HCT116 (cell line): ENCODE measurements around the gene DPY19L2. TPM values are rescaled to one million over a fixed set of nuclear protein-coding genes. Genes with fewer than 3 reads are reported as not detected.
"Not testable (repeated sequence)": the region's sequence is repeated elsewhere in the genome, so short reads cannot be mapped to it uniquely, and the experiment has no call there.

Experiments
- ATAC-seq: fragments of 200-7000 bp; cut with Tn5 transposase; 2 replicates; pipeline ENCODE4 v1.9.1; 2020; ENCODE audit warnings: mild to moderate bottlenecking, moderate library complexity
- BruUV-seq: library from RNA; stranded (reverse); fragments of 400-500 nt; replicated peaks from 2 replicates; lab custom pipeline; 2021; lab: Mats Ljungman, UMichigan
- CTCF ChIA-PET: fragments of 300-600 bp; sonication (Branson Sonifier 250); formaldehyde crosslinking; loops from one replicate; lab custom pipeline; 2021; ENCODE audit warnings: antibody characterized with exemption; lab: Charles Lee
- POLR2A ChIA-PET: fragments of 300-600, 350-600 bp; sonication (Branson Sonifier 250); formaldehyde crosslinking; loops from one replicate; lab custom pipeline; 2021; ENCODE audit warnings: antibody characterized with exemption; lab: Charles Lee
- RAD21 ChIA-PET, 2 experiments: fragments of 300-600 bp; sonication (Branson Sonifier 250); formaldehyde crosslinking; loops; one replicate each; lab custom pipeline; 2023; ENCODE audit warnings: low total read pairs in 2 of 2; ENCODE audit not compliant: uncharacterized antibody in 2 of 2, unreplicated experiment in 2 of 2, low non-redundant PET in 1 of 2; lab: Charles Lee
- DNase-seq: peaks from one replicate; pipeline ENCODE4 v3.0.0-alpha.2; 2010; ENCODE audit warnings: low read depth, low spot score
- H2AFZ ChIP-seq: fragments of 200-600 bp; shearing (Covaris generic), sonication (generic); 2 replicates; pipeline ENCODE4 v1.6.1; 2017; ENCODE audit warnings: low read depth, mixed run types, mixed read lengths, antibody characterized with exemption, low read length; ENCODE audit not compliant: poor library complexity, severe bottlenecking
- H3K27ac ChIP-seq: 2 replicates; pipeline ENCODE4 v1.5.1; 2012; ENCODE audit warnings: low read depth, low read length
- H3K27me3 ChIP-seq: fragments of 200-600 bp; sonication (generic); 2 replicates; pipeline ENCODE4 v1.6.1; 2016; ENCODE audit warnings: mixed run types, low read length, mixed read lengths; ENCODE audit not compliant: insufficient read depth
- H3K36me3 ChIP-seq, 2 experiments: fragments of 200-500 bp in 1 of 2; fragments of 200-600 bp in 1 of 2; sonication (Bioruptor generic) in 1 of 2; sonication (generic) in 1 of 2; 2 replicates each; pipeline versions ENCODE4 v1.5.1 to v1.6.1; 2014 to 2016; ENCODE audit warnings: low read length in 2 of 2, inconsistent platforms in 1 of 2, mixed read lengths in 1 of 2, mixed run types in 1 of 2; ENCODE audit not compliant: insufficient read depth in 2 of 2, control insufficient read depth in 1 of 2
- H3K4me1 ChIP-seq, 2 experiments: fragments of 200-600 bp in 1 of 2; sonication (generic) in 1 of 2; 2 replicates each; pipeline versions ENCODE4 v1.5.1 to v1.6.1; 2012 to 2017; ENCODE audit warnings: low read length in 2 of 2, inconsistent platforms in 1 of 2, mild to moderate bottlenecking in 1 of 2, mixed read lengths in 1 of 2, mixed run types in 1 of 2, moderate library complexity in 1 of 2; ENCODE audit not compliant: insufficient read depth in 2 of 2, control insufficient read depth in 1 of 2
- H3K4me2 ChIP-seq: fragments of 200-600 bp; sonication (generic); 2 replicates; pipeline ENCODE4 v1.6.1; 2017; ENCODE audit warnings: mixed run types, low read length, mixed read lengths
- H3K4me3 ChIP-seq, 2 experiments: fragments of 200-600 bp in 1 of 2; sonication (generic) in 1 of 2; replicated peaks in 1 of 2; 2 replicates each; pipeline ENCODE4 v1.5.1; 2011 to 2016; ENCODE audit warnings: low read length in 2 of 2, control low read depth in 1 of 2, low read depth in 1 of 2, mild to moderate bottlenecking in 1 of 2, mixed read lengths in 1 of 2, mixed run types in 1 of 2
- H3K79me2 ChIP-seq: fragments of 200-600 bp; sonication (generic); 2 replicates; pipeline ENCODE4 v1.6.1; 2017; ENCODE audit warnings: mild to moderate bottlenecking, mixed run types, low read length, moderate library complexity, mixed read lengths; ENCODE audit not compliant: insufficient read depth
- H3K9ac ChIP-seq: fragments of 200-600 bp; sonication (generic); 2 replicates; pipeline ENCODE4 v1.6.1; 2016; ENCODE audit warnings: low read length, mixed read lengths
- H3K9me2 ChIP-seq: fragments of 200-600 bp; sonication (generic), shearing (Covaris generic); 2 replicates; pipeline ENCODE4 v1.6.1; 2017; ENCODE audit warnings: mixed run types, mild to moderate bottlenecking, moderate library complexity; ENCODE audit not compliant: insufficient read depth
- H3K9me3 ChIP-seq, 2 experiments: fragments of 200-500 bp in 1 of 2; fragments of 200-600 bp in 1 of 2; sonication (Bioruptor generic) in 1 of 2; sonication (generic) in 1 of 2; 2 replicates each; pipeline ENCODE4 v1.6.1; 2014 to 2017; ENCODE audit warnings: low read length in 2 of 2, mixed read lengths in 2 of 2, inconsistent platforms in 1 of 2, low read depth in 1 of 2, mild to moderate bottlenecking in 1 of 2, mixed run types in 1 of 2, moderate library complexity in 1 of 2; ENCODE audit not compliant: control insufficient read depth in 1 of 2, insufficient read depth in 1 of 2
- H4K20me1 ChIP-seq: fragments of 200-600 bp; sonication (generic), shearing (Covaris generic); 2 replicates; pipeline ENCODE4 v1.6.1; 2017; ENCODE audit warnings: mixed run types, mild to moderate bottlenecking, moderate library complexity; ENCODE audit not compliant: insufficient read depth
- ATF3 ChIP-seq: IDR thresholded peaks from 2 replicates; pipeline ENCODE4 v1.6.1; 2012
- CTCF ChIP-seq, 3 experiments: fragments of 200-600 bp in 1 of 3; sonication (generic) in 1 of 3; IDR thresholded peaks in 2 of 3; conservative IDR thresholded peaks in 1 of 3; 2 replicates each; pipeline ENCODE4 v1.5.1; 2012 to 2017; ENCODE audit warnings: low read depth in 2 of 3, low read length in 2 of 3, antibody characterized with exemption in 1 of 3, borderline replicate concordance in 1 of 3, control low read depth in 1 of 3, mild to moderate bottlenecking in 1 of 3, mixed read lengths in 1 of 3, mixed run types in 1 of 3, moderate library complexity in 1 of 3; ENCODE audit not compliant: insufficient read depth in 1 of 3
- EZH2phosphoT487 ChIP-seq: fragments of 200-600 bp; IDR thresholded peaks from 2 replicates; pipeline ENCODE4 v1.6.1; 2018; ENCODE audit warnings: antibody characterized with exemption, borderline replicate concordance
- JUND ChIP-seq: IDR thresholded peaks from 2 replicates; pipeline ENCODE4 v1.6.1; 2012
- RAD21 ChIP-seq: IDR thresholded peaks from 2 replicates; pipeline ENCODE4 v1.6.1; 2012; ENCODE audit warnings: low read depth, mild to moderate bottlenecking
- REST ChIP-seq: IDR thresholded peaks from 2 replicates; pipeline ENCODE4 v1.6.1; 2012; ENCODE audit warnings: low read depth
- SIN3A ChIP-seq: IDR thresholded peaks from 2 replicates; pipeline ENCODE4 v1.6.1; 2012; ENCODE audit warnings: low read depth
- ZFX ChIP-seq: fragments of 450-650 bp; IDR thresholded peaks from 2 replicates; pipeline ENCODE4 v1.6.1; 2017
- ZNF274 ChIP-seq: fragments of 200-500 bp; sonication (Bioruptor generic); IDR thresholded peaks from 2 replicates; pipeline ENCODE4 v1.6.1; 2014; ENCODE audit warnings: mild to moderate bottlenecking, low read depth, low read length, inconsistent platforms
- intact Hi-C: fragments of 100-400 bp; cut with micrococcal nuclease; formaldehyde crosslinking; loops from 2 replicates; pipeline ENCODE4 v1.10.0; 2022
- total RNA-seq: library from RNA; stranded (reverse); gene quantifications from one replicate; pipeline ENCODE4 v1.2.1, GENCODE V29; 2021; ENCODE audit not compliant: unreplicated experiment

Gene DPY19L2
- total RNA-seq, 1 experiment from 2014 or later, result not detected

GRCh38 chr12:63529641-63530040 lies 138.7 kb downstream of the DPY19L2 start:
- H3K27ac ChIP-seq, H3K9ac ChIP-seq, DNase-seq, H3K9me2 ChIP-seq, H3K4me2 ChIP-seq, RAD21 ChIA-PET, H2AFZ ChIP-seq, CTCF ChIA-PET, H3K27me3 ChIP-seq, BruUV-seq, H4K20me1 ChIP-seq, intact Hi-C loops, H3K36me3 ChIP-seq, POLR2A ChIA-PET, ATAC-seq, H3K4me3 ChIP-seq, H3K9me3 ChIP-seq, H3K4me1 ChIP-seq, H3K79me2 ChIP-seq: not testable (repeated sequence)

GRCh38 chr12:63525831-63526230 lies 142.5 kb downstream of the DPY19L2 start:
- ATAC-seq (no peak), DNase-seq (no peak)
- BruUV-seq, result no TSS peak
- Histone ChIP-seq H3K79me2 (no peaks in the 10 kb centered on the region), H3K4me1 (no peaks in the 10 kb centered on the region), H3K27ac (no peak overlapping the region), H3K9me3 (peaks cover 0 to 4% of the 10 kb centered on the region in 2 experiments; a peak in 2 of 4 replicates), H3K36me3 (no peaks in the 10 kb centered on the region), H4K20me1 (no peaks in the 10 kb centered on the region), H3K4me2 (no peak overlapping the region), H3K9ac (no peak overlapping the region), H3K9me2 (no peaks in the 10 kb centered on the region), H2AFZ (no peak overlapping the region), H3K27me3 (no peaks in the 10 kb centered on the region), H3K4me3 (no peak overlapping the region)
- CTCF ChIA-PET, result interaction anchor here (0.7 kb wide), 1 partner anchor 28 kb away, joined by 4 read pairs; no protein-coding TSS in a partner anchor
- RAD21 ChIA-PET, result no interaction called here
- POLR2A ChIA-PET, result no interaction called here
- no peak for TF ChIP-seq ZFX
- no peak for TF ChIP-seq ZNF274
- TF ChIP-seq JUND, result no peak
- no peak for TF ChIP-seq EZH2phosphoT487
- TF ChIP-seq RAD21, result no peak
- TF ChIP-seq CTCF (IDR thresholded peaks at IDR 0.05 in 2 of 3, conservative IDR thresholded peaks at IDR 0.05 in 1 of 3; ENCODE audit: borderline replicate concordance in 1 of 3, insufficient read depth in 1 of 3, low read depth in 2 of 3, low read length in 2 of 3), result no peak
- TF ChIP-seq REST, result no peak
- no peak for TF ChIP-seq ATF3
- no peak for TF ChIP-seq SIN3A
- intact Hi-C loops, result no loop called here
